HG02840 (cell line): Measurements from ENCODE around the gene GAGE12E.
"Not testable (repeated sequence)": the region's sequence is repeated elsewhere in the genome, so short reads cannot be mapped to it uniquely, and the experiment has no call there.

Experiments
- ATAC-seq: cut with Tn5 transposase; IDR thresholded peaks from one replicate; pipeline ENCODE4 v1.9.1; 2021; ENCODE audit warnings: mild to moderate bottlenecking, moderate library complexity, moderate number of reproducible peaks; ENCODE audit not compliant: unreplicated experiment, low FRiP score

Gene GAGE12E, protein sequence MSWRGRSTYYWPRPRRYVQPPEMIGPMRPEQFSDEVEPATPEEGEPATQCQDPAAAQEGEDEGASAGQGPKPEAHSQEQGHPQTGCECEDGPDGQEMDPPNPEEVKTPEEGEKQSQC

DNA sequence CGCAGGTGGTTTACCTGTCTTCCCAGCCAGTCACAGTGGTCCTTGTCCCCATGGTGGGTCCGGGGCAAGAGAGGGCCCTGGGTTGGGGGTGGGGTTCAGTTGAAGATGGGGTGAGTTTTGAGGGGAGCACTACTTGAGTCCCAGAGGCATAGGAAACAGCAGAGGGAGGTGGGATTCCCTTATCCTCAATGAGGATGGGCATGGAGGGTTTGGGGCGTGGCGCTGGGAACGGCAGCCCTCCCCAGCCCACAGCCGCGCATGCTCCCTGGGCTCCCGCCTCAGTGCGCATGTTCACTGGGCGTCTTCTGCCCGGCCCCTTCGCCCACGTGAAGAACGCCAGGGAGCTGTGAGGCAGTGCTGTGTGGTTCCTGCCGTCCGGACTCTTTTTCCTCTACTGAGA lies at the start of gene GAGE12E:
GAGE12E (plus strand) TSS at position 301 of the 400 bp plus-strand sequence. CDS start 1,155 bp downstream, outside the sequence.
- not testable (repeated sequence) for ATAC-seq

DNA sequence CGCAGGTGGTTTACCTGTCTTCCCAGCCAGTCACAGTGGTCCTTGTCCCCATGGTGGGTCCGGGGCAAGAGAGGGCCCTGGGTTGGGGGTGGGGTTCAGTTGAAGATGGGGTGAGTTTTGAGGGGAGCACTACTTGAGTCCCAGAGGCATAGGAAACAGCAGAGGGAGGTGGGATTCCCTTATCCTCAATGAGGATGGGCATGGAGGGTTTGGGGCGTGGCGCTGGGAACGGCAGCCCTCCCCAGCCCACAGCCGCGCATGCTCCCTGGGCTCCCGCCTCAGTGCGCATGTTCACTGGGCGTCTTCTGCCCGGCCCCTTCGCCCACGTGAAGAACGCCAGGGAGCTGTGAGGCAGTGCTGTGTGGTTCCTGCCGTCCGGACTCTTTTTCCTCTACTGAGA lies 19.2 kb upstream of the GAGE12E start, which contains the start of gene GAGE12C:
GAGE12C (plus strand) TSS at position 301 of the 400 bp plus-strand sequence. CDS start 1,155 bp downstream, outside the sequence.
- ATAC-seq, result not testable (repeated sequence)

DNA sequence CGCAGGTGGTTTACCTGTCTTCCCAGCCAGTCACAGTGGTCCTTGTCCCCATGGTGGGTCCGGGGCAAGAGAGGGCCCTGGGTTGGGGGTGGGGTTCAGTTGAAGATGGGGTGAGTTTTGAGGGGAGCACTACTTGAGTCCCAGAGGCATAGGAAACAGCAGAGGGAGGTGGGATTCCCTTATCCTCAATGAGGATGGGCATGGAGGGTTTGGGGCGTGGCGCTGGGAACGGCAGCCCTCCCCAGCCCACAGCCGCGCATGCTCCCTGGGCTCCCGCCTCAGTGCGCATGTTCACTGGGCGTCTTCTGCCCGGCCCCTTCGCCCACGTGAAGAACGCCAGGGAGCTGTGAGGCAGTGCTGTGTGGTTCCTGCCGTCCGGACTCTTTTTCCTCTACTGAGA lies 9.7 kb upstream of the GAGE12E start, which contains the start of gene GAGE12D:
GAGE12D (plus strand) TSS at position 301 of the 400 bp plus-strand sequence. CDS start 1,155 bp downstream, outside the sequence.
- not testable (repeated sequence) for ATAC-seq

DNA sequence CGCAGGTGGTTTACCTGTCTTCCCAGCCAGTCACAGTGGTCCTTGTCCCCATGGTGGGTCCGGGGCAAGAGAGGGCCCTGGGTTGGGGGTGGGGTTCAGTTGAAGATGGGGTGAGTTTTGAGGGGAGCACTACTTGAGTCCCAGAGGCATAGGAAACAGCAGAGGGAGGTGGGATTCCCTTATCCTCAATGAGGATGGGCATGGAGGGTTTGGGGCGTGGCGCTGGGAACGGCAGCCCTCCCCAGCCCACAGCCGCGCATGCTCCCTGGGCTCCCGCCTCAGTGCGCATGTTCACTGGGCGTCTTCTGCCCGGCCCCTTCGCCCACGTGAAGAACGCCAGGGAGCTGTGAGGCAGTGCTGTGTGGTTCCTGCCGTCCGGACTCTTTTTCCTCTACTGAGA lies 9.5 kb downstream of the GAGE12E start, which contains the start of gene GAGE12F:
GAGE12F (plus strand) TSS at position 301 of the 400 bp plus-strand sequence. CDS start 1,155 bp downstream, outside the sequence.
- ATAC-seq, result not testable (repeated sequence)

DNA sequence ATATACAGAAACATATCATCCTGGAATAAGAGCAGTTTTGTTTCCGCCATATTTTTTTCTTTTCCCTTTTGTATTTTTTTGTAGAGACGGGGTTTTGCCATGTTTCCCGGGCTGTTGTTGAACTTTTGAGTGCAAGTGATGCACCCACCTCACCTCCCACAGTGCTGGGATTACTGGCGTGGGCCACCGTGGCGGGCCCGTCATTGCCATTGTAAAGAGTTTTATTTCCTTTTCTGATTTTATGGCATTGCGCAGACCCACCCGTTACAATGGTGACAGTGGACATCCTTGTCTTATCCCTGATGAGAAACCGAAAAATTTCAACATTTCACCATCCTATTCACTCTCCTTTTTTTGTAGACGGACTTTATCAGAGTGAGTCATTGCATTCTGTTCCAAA lies 17.6 kb downstream of the GAGE12E start:
- not testable (repeated sequence) for ATAC-seq

DNA sequence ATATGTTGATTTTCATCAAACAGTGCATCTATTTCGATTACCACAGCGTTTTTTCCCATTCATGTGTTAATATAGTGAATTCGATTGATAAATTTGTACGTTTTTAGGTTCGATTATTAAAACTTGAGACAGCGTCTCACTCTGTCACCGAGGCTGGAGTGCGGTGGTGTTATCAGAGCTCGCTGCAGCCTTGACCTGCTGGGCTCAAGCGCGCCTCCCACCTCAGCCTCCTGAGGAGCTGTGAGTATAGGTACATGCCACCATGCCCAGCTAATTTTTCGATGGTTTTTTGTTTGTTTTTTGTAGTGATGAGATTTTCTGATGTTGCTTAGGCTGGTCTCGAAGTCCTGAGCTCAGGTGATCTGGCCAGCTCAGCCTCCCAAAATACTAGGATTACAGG lies 18.1 kb downstream of the GAGE12E start:
- ATAC-seq, result not testable (repeated sequence)

DNA sequence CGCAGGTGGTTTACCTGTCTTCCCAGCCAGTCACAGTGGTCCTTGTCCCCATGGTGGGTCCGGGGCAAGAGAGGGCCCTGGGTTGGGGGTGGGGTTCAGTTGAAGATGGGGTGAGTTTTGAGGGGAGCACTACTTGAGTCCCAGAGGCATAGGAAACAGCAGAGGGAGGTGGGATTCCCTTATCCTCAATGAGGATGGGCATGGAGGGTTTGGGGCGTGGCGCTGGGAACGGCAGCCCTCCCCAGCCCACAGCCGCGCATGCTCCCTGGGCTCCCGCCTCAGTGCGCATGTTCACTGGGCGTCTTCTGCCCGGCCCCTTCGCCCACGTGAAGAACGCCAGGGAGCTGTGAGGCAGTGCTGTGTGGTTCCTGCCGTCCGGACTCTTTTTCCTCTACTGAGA lies 19.0 kb downstream of the GAGE12E start, which contains the start of gene GAGE12G:
GAGE12G (plus strand) TSS at position 301 of the 400 bp plus-strand sequence. CDS start 1,155 bp downstream, outside the sequence.
- not testable (repeated sequence) for ATAC-seq

DNA sequence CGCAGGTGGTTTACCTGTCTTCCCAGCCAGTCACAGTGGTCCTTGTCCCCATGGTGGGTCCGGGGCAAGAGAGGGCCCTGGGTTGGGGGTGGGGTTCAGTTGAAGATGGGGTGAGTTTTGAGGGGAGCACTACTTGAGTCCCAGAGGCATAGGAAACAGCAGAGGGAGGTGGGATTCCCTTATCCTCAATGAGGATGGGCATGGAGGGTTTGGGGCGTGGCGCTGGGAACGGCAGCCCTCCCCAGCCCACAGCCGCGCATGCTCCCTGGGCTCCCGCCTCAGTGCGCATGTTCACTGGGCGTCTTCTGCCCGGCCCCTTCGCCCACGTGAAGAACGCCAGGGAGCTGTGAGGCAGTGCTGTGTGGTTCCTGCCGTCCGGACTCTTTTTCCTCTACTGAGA lies 28.6 kb downstream of the GAGE12E start, which contains the start of gene GAGE12H:
GAGE12H (plus strand) TSS at position 301 of the 400 bp plus-strand sequence. CDS start 1,155 bp downstream, outside the sequence.
- ATAC-seq, result not testable (repeated sequence)

DNA sequence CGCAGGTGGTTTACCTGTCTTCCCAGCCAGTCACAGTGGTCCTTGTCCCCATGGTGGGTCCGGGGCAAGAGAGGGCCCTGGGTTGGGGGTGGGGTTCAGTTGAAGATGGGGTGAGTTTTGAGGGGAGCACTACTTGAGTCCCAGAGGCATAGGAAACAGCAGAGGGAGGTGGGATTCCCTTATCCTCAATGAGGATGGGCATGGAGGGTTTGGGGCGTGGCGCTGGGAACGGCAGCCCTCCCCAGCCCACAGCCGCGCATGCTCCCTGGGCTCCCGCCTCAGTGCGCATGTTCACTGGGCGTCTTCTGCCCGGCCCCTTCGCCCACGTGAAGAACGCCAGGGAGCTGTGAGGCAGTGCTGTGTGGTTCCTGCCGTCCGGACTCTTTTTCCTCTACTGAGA lies 38.1 kb downstream of the GAGE12E start, which contains the start of gene GAGE2A:
GAGE2A (plus strand) TSS at position 301 of the 400 bp plus-strand sequence. CDS start 1,155 bp downstream, outside the sequence.
- not testable (repeated sequence) for ATAC-seq

DNA sequence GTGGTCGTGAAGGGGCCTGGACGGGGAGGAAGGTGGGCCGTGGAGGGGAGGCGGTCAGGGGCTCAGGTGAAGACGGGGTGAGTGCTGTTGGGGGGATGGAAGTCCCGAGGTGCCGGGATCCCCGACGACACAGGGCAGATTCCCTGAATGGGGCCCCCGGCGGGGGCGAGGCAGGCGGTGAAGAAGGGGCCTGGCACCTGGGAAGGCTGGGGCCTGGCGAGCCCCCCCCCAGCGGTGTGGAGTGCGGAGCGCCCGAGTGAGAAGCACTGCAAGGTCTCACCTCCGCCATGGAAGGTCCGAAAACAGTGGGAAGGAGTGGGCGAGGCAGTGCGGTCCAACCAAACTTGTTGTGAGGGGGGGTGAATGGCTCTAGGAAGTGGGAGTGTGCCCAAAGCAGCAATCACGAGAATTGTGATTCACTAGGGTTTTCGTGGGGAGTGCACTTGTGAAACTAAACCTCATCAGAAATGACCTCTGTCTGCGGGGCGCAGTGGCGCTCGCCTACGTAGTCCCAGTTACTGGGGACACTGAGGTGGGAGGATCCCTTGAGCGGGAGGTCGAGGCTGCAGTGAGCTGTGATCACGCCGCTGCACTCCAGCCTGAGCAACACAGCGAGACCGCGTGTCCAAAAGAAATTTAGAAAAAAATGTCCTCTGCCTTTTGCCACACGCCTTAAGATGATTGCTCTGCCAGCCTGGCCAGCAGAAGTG lies 38.8 kb downstream of the GAGE12E start:
- ATAC-seq, result not testable (repeated sequence)

DNA sequence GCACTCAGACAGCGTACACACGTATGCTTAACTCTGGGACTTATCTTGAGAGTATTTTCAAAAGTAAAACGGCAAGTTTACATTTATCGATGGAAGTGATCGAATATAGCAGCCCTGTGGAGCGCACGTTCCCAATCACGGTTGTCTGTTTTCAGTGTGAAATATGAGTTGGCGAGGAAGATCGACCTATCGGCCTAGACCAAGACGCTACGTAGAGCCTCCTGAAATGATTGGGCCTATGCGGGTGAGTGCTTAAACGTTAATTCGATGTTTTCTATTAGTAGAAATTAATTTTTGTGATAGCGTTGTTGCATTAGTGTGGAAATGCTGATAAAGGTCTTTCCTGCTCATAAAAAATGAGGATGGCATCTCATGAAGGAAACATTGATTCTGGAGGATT lies 39.4 kb downstream of the GAGE12E start:
- ATAC-seq, result not testable (repeated sequence)

DNA sequence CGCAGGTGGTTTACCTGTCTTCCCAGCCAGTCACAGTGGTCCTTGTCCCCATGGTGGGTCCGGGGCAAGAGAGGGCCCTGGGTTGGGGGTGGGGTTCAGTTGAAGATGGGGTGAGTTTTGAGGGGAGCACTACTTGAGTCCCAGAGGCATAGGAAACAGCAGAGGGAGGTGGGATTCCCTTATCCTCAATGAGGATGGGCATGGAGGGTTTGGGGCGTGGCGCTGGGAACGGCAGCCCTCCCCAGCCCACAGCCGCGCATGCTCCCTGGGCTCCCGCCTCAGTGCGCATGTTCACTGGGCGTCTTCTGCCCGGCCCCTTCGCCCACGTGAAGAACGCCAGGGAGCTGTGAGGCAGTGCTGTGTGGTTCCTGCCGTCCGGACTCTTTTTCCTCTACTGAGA lies 47.6 kb downstream of the GAGE12E start, which contains the start of gene GAGE1:
GAGE1 (plus strand) TSS at position 301 of the 400 bp plus-strand sequence. CDS start 1,155 bp downstream, outside the sequence.
- ATAC-seq, result not testable (repeated sequence)
